GM19240 (cell line): ENCODE results near the gene PPP2R5C.

ENCODE experiments used
- DNase-seq: peaks from one replicate; pipeline ENCODE4 v3.0.0; 2011; ENCODE audit warnings: low spot score; ENCODE audit not compliant: insufficient read length

Gene PPP2R5C

GRCh38 chr14:101813171-101813759 is 51.8 kb downstream of the PPP2R5C start:
- DNase-seq: no peak

- DNase-seq: no peak
These were observed 52.3 kb downstream of the PPP2R5C start for GRCh38 chr14:101813833-101814232.

- DNase-seq: no peak
These were observed 53.4 kb downstream of the PPP2R5C start for GRCh38 chr14:101814934-101815333.

- DNase-seq: no peak
These were observed 54.5 kb downstream of the PPP2R5C start for GRCh38 chr14:101815994-101816393.

GRCh38 chr14:101817501-101818001 is 56.0 kb downstream of the PPP2R5C start:
- no peak for DNase-seq

- no peak for DNase-seq
These were observed 57.9 kb downstream of the PPP2R5C start for GRCh38 chr14:101819251-101819990.

GRCh38 chr14:101820283-101820798 is 58.8 kb downstream of the PPP2R5C start:
- DNase-seq: no peak

GRCh38 chr14:101821528-101821927 is 60.0 kb downstream of the PPP2R5C start:
- DNase-seq: no peak

- DNase-seq: no peak
These were observed 61.6 kb downstream of the PPP2R5C start for GRCh38 chr14:101823066-101823465.

GRCh38 chr14:101823511-101824120 is 62.1 kb downstream of the PPP2R5C start:
- DNase-seq: no peak

GRCh38 chr14:101824339-101824727 is 62.8 kb downstream of the PPP2R5C start:
- no peak for DNase-seq

- no peak for DNase-seq
These were observed 64.3 kb downstream of the PPP2R5C start for GRCh38 chr14:101825797-101826196.

- DNase-seq: no peak
These were observed 64.8 kb downstream of the PPP2R5C start for GRCh38 chr14:101826351-101826750.

- no peak for DNase-seq
These were observed 65.8 kb downstream of the PPP2R5C start for GRCh38 chr14:101827286-101827685.

GRCh38 chr14:101828046-101828445 is 66.5 kb downstream of the PPP2R5C start:
- DNase-seq: no peak

GRCh38 chr14:101830271-101830670 is 68.8 kb downstream of the PPP2R5C start:
- no peak for DNase-seq

GRCh38 chr14:101833045-101833444 is 71.5 kb downstream of the PPP2R5C start:
- no peak for DNase-seq

GRCh38 chr14:101834397-101834796 is 72.9 kb downstream of the PPP2R5C start:
- no peak for DNase-seq

- no peak for DNase-seq
These were observed 73.5 kb downstream of the PPP2R5C start for GRCh38 chr14:101834800-101835547.

GRCh38 chr14:101835566-101835965 is 74.1 kb downstream of the PPP2R5C start:
- no peak for DNase-seq

- DNase-seq: no peak
These were observed 74.6 kb downstream of the PPP2R5C start for GRCh38 chr14:101836135-101836534.

GRCh38 chr14:101838476-101838875 is 77.0 kb downstream of the PPP2R5C start:
- no peak for DNase-seq
